Heart left ventricle (tissue), 16 donors: ENCODE results near the gene C17orf107. TPM values are rescaled to one million over a fixed set of nuclear protein-coding genes. Genes with fewer than 3 reads are reported as not detected.

Experiments
- ATAC-seq, 4 donors: fragments of 200-7000 bp; cut with Tn5 transposase; one replicate each; pipeline ENCODE4 v1.9.1; 2020 to 2022; ENCODE audit warnings: moderate library complexity in 4 of 4, mild to moderate bottlenecking in 3 of 4, moderate number of reproducible peaks in 1 of 4
- DNase-seq, 5 donors: peaks; one replicate each; pipeline ENCODE4 v3.0.0-alpha.2; 2020
- H3K27ac ChIP-seq, 12 donors: fragments of 200-600 bp; sonication (generic) in 4 of 12; one replicate each; pipeline versions ENCODE4 v1.5.0 to v1.8.0; 2016 to 2022; ENCODE audit warnings: mild to moderate bottlenecking in 2 of 12
- H3K27me3 ChIP-seq, 9 donors: fragments of 200-600 bp; sonication (generic) in 2 of 9; one replicate each; pipeline versions ENCODE4 v1.5.1 to v1.8.0; 2016 to 2022; ENCODE audit warnings: mild to moderate bottlenecking in 3 of 9
- H3K36me3 ChIP-seq, 9 donors: fragments of 200-600 bp; sonication (generic) in 2 of 9; one replicate each; pipeline versions ENCODE4 v1.5.0 to v1.8.0; 2018 to 2022; ENCODE audit warnings: mild to moderate bottlenecking in 2 of 9
- H3K4me1 ChIP-seq, 12 donors: fragments of 200-600 bp; sonication (generic) in 4 of 12; one replicate each; pipeline versions ENCODE4 v1.5.0 to v1.8.0; 2016 to 2022; ENCODE audit warnings: mild to moderate bottlenecking in 3 of 12
- H3K4me3 ChIP-seq, 12 donors: fragments of 200-600 bp; sonication (generic) in 4 of 12; one replicate each; pipeline versions ENCODE4 v1.5.0 to v1.8.0; 2017 to 2022; ENCODE audit warnings: mild to moderate bottlenecking in 9 of 12, moderate library complexity in 4 of 12
- H3K9me3 ChIP-seq, 12 donors: fragments of 200-600 bp; sonication (generic) in 4 of 12; one replicate each; pipeline versions ENCODE4 v1.5.0 to v1.8.0; 2016 to 2022; ENCODE audit warnings: mild to moderate bottlenecking in 1 of 12
- CTCF ChIP-seq, 12 donors: fragments of 200-600 bp; sonication (generic) in 4 of 12; IDR thresholded peaks; one replicate each; pipeline versions ENCODE4 v1.5.0 to v1.8.0; 2018 to 2022; ENCODE audit warnings: antibody characterized with exemption in 12 of 12, mild to moderate bottlenecking in 5 of 12
- POLR2A ChIP-seq, 2 donors: fragments of 450-650 bp; IDR thresholded peaks; one replicate each; pipeline ENCODE4 v1.6.1; 2017; ENCODE audit warnings: antibody characterized with exemption in 2 of 2, mild to moderate bottlenecking in 2 of 2, moderate library complexity in 2 of 2
- WGBS, 4 donors: extraction: QIAGEN DNeasy Blood & Tissue Kit in 2 of 4; methylation state at CpG; one replicate each; pipeline versions ENCODE4 v1.1.5 to v1.1.7; 2013 to 2018; 5-methylcytosine and 5-hydroxymethylcytosine counted together
- intact Hi-C, 10 donors: fragments of 100-400 bp; cut with DNase I; formaldehyde crosslinking; loops; one replicate each; pipeline versions ENCODE4 v1.11.1 to v1.14.2; 2022
- polyA plus RNA-seq, 2 donors: library from polyadenylated mRNA; stranded (reverse); fragments of 200-250 nt; gene quantifications; one replicate each; pipeline ENCODE4 v1.2.3, GENCODE V29; 2013
- total RNA-seq, 9 donors: library from RNA; depleted of rRNA in 2 of 9; stranded (reverse); fragments of >200 nt in 2 of 9; fragmentation: NEBNext Ultra II Directional in 3 of 9; extraction: Animal tissue kit (Norgen Biotek cat#: 25700) in 3 of 9; gene quantifications; one replicate each; pipeline versions ENCODE4 v1.1.0 to v1.2.4, GENCODE V29; 2016 to 2023
- donor health status: ischemic (EF 13 %, LVEDD 7.1; RV severe dilation, severe dysfunction).
- donor health status: healthy with polysubstance abuse.
- donor health status: DM: no; HTN: yes; CAD: no.
- donor health status: DM: no; HTN: no; CAD: no.
- donor health status: ischemic (EF 25% LVEDD 6.9; RV normal size, moderate dysfunction).
- donor health status: ischemic (EF 25% LVEDD 5.7; RV mildly dilated, moderate dysfunction).
- donor health status: healthy.
- donor health status: DM: yes; HTN: yes; CAD: no.
- donor health status: ischemic (EF 35%, LVEDD 5.7; RV mildly dilated, moderate dysfunction).
- donor health status: nonischemic (EF 11% LVEDD 7.7; RV severe dilation, severe dysfunction).
- donor health status: DM: yes; HTN: yes; CAD: no.
- donor health status: PGD.
- donor health status: ischemic (EF 29% LVEDD 5.4; RV normal size, mild dysfunction).
- donor health status: nonischemic (EF 23%, LVEDD 6.1; RV moderate dilation, normal function).

C17orf107 gene
- total and polyA plus RNA-seq, 11 donors = 0.07 to 1.3 (median 0.46) TPM

GRCh38 chr17:4852567-4853207, 46.6 kb upstream of the C17orf107 start:
- no peak overlapping the region for H3K27ac ChIP-seq
- no peaks in the 10 kb centered on the region for H3K27me3 ChIP-seq
- H3K4me1 ChIP-seq = peaks cover 0 to 56% (median 25%) of the 10 kb centered on the region in 12 donors
- H3K36me3 ChIP-seq = peaks cover 0 to 8% (median 0%) of the 10 kb centered on the region in 9 donors
- TF ChIP-seq CTCF (IDR thresholded peaks at IDR 0.05) (no peak), POLR2A (IDR thresholded peaks at IDR 0.05) (no peak)
- H3K4me3 ChIP-seq = no peak overlapping the region
- H3K9me3 ChIP-seq = no peaks in the 10 kb centered on the region
- no peak for DNase-seq
- no peak for ATAC-seq
- intact Hi-C loops = no loop called here

GRCh38 chr17:4853208-4853671, 46.1 kb upstream of the C17orf107 start:
- Histone ChIP-seq H3K27me3 (no peaks in the 10 kb centered on the region), H3K4me1 (peaks cover 0 to 56% (median 28%) of the 10 kb centered on the region in 12 donors), H3K4me3 (no peak overlapping the region), H3K36me3 (peaks cover 0 to 8% (median 0%) of the 10 kb centered on the region in 9 donors), H3K27ac (no peak overlapping the region), H3K9me3 (no peaks in the 10 kb centered on the region)
- WGBS, 4 donors = 89 to 98% (median 93%) methylated on average over 2 of the region's 2 CpGs
- no peak for DNase-seq
- ATAC-seq = no peak
- TF ChIP-seq POLR2A (IDR thresholded peaks at IDR 0.05) = no peak
- TF ChIP-seq CTCF (IDR thresholded peaks at IDR 0.05) = no peak
- intact Hi-C loops = no loop called here

- DNase-seq (no peak), ATAC-seq (no peak)
- WGBS, 4 donors = 93 to 97% (median 95%) methylated on average over 5 of the region's 5 CpGs
- intact Hi-C loops = no loop called here
- no peaks in the 10 kb centered on the region for H3K9me3 ChIP-seq
- peaks cover 7 to 66% (median 33%) of the 10 kb centered on the region in 12 donors for H3K4me1 ChIP-seq
- peaks cover 0 to 8% (median 0%) of the 10 kb centered on the region in 9 donors for H3K36me3 ChIP-seq
- no peak overlapping the region for H3K27ac ChIP-seq
- TF ChIP-seq POLR2A (IDR thresholded peaks at IDR 0.05) (no peak), CTCF (IDR thresholded peaks at IDR 0.05) (no peak)
- no peaks in the 10 kb centered on the region for H3K27me3 ChIP-seq
- no peak overlapping the region for H3K4me3 ChIP-seq
Measured at GRCh38 chr17:4854111-4854681, 45.1 kb upstream of the C17orf107 start.

GRCh38 chr17:4856271-4856936, 42.9 kb upstream of the C17orf107 start:
- H3K36me3 ChIP-seq = peaks cover 0 to 12% (median 0%) of the 10 kb centered on the region in 9 donors
- H3K4me1 ChIP-seq = peaks cover 4 to 54% (median 36%) of the 10 kb centered on the region in 12 donors
- no peak overlapping the region for H3K4me3 ChIP-seq
- H3K27ac ChIP-seq = peak overlapping the region in 9 of 12 donors; percentile 1 to 88 (median 74)
- 74 to 81% (median 76%) methylated on average over 17 of the region's 17 CpGs for WGBS, 4 donors
- H3K27me3 ChIP-seq = no peaks in the 10 kb centered on the region
- TF ChIP-seq POLR2A (IDR thresholded peaks at IDR 0.05) (no peak), CTCF (IDR thresholded peaks at IDR 0.05) (no peak)
- no peaks in the 10 kb centered on the region for H3K9me3 ChIP-seq
- DNase-seq (no peak), ATAC-seq (no peak)
- intact Hi-C loops = no loop called here
